HepG2 (cell line): ENCODE measurements around the gene MGAT4D. TPM values are rescaled to one million over a fixed set of nuclear protein-coding genes. Genes with fewer than 3 reads are reported as not detected.

ENCODE experiments used
- ATAC-seq: fragments of 200-7000 bp; cut with Tn5 transposase; 3 replicates; pipeline ENCODE4 v1.9.1; 2020; ENCODE audit warnings: mild to moderate bottlenecking, moderate library complexity
- BruUV-seq: library from RNA; stranded (reverse); fragments of 400-500 nt; replicated peaks from 2 replicates; lab custom pipeline; 2021; lab: Mats Ljungman, UMichigan
- CTCF ChIA-PET: fragments of 300-600 bp; formaldehyde crosslinking; extraction: SDS; loops from one replicate; lab custom pipeline; 2021; ENCODE audit warnings: low total read pairs, inconsistent platforms, low intra/inter-chr PET ratio; lab: Yijun Ruan, JAX
- POLR2A ChIA-PET: fragments of 350-600 bp; sonication (Branson Sonifier 250); formaldehyde crosslinking; loops from one replicate; lab custom pipeline; 2020; ENCODE audit warnings: antibody characterized with exemption, inconsistent platforms; lab: Yijun Ruan, JAX
- DNase-seq: peaks from one replicate; pipeline ENCODE4 v3.0.0-alpha.2; 2015; ENCODE audit warnings: low spot score
- FAIRE-seq: peaks from 3 replicates; lab custom pipeline; 2011; peaks lifted over from hg19 to GRCh38; lab: Jason Lieb, UNC
- H2AFZ ChIP-seq: one replicate; pipeline ENCODE4 v1.6.1; 2011; ENCODE audit warnings: low read length, inconsistent platforms
- H3K27ac ChIP-seq: fragments of 300-600 bp; 3 replicates; pipeline ENCODE4 v1.8.0; 2011; ENCODE audit warnings: mixed run types, mild to moderate bottlenecking, mixed read lengths, low read length, inconsistent platforms; ENCODE audit not compliant: insufficient read depth; ENCODE audit errors: extremely low read length
- H3K27me3 ChIP-seq, 2 experiments: fragments of 200-600 bp in 1 of 2; 2 replicates in 1 of 2; 3 replicates in 1 of 2; pipeline versions ENCODE4 v1.6.0 to v1.8.0; 2011; ENCODE audit warnings: low read length in 2 of 2, mild to moderate bottlenecking in 2 of 2, moderate library complexity in 2 of 2, inconsistent platforms in 1 of 2; ENCODE audit not compliant: insufficient read depth in 2 of 2, control insufficient read depth in 1 of 2
- H3K36me3 ChIP-seq, 2 experiments: fragments of 200-600 bp in 1 of 2; replicated peaks in 1 of 2; 2 replicates in 1 of 2; 3 replicates in 1 of 2; pipeline versions ENCODE4 v1.5.1 to v1.8.0; 2011; ENCODE audit warnings: low read length in 2 of 2, inconsistent platforms in 1 of 2; ENCODE audit not compliant: insufficient read depth in 2 of 2, control insufficient read depth in 1 of 2
- H3K4me1 ChIP-seq: 2 replicates; pipeline ENCODE4 v1.5.1; 2012; ENCODE audit warnings: low read length, inconsistent platforms; ENCODE audit not compliant: insufficient read depth
- H3K4me2 ChIP-seq: 2 replicates; pipeline ENCODE4 v1.6.0; 2011; ENCODE audit warnings: low read depth, low read length, inconsistent platforms
- H3K4me3 ChIP-seq, 3 experiments: fragments of 200-600 bp in 1 of 3; sonication (generic), shearing (Covaris generic) in 1 of 3; replicated peaks in 1 of 3; 2 replicates each; pipeline ENCODE4 v1.5.1; 2011 to 2016; ENCODE audit warnings: low read length in 3 of 3, inconsistent platforms in 2 of 3, low read depth in 2 of 3, mild to moderate bottlenecking in 2 of 3, control low read depth in 1 of 3, mixed read lengths in 1 of 3; ENCODE audit not compliant: insufficient read depth in 1 of 3
- H3K79me2 ChIP-seq: one replicate; pipeline ENCODE4 v1.6.1; 2011; ENCODE audit warnings: low read length, inconsistent platforms; ENCODE audit not compliant: insufficient read depth
- H3K9ac ChIP-seq: 2 replicates; pipeline ENCODE4 v1.6.0; 2011; ENCODE audit warnings: mild to moderate bottlenecking, low read depth, low read length, inconsistent platforms; ENCODE audit not compliant: insufficient read depth
- H3K9me3 ChIP-seq: 2 replicates; pipeline ENCODE4 v1.5.1; 2012; ENCODE audit warnings: mild to moderate bottlenecking, low read length
- H4K20me1 ChIP-seq: 2 replicates; pipeline ENCODE4 v1.6.0; 2011; ENCODE audit warnings: inconsistent platforms, mild to moderate bottlenecking, low read length, moderate library complexity; ENCODE audit not compliant: insufficient read depth
- JUND ChIP-seq: sonication (generic); formaldehyde crosslinking; IDR thresholded peaks from 2 replicates; pipeline ENCODE4 v1.8.0; 2022; ENCODE audit warnings: mild to moderate bottlenecking, missing genetic modification reagents
- KMT2B ChIP-seq: IDR thresholded peaks from 2 replicates; pipeline ENCODE4 v1.6.1; 2016; ENCODE audit warnings: missing genetic modification reagents, missing compliant biosample characterization
- MBD4 ChIP-seq: IDR thresholded peaks from 2 replicates; pipeline ENCODE4 v1.6.1; 2012; ENCODE audit warnings: low read length, inconsistent platforms, borderline replicate concordance
- MBNL3 ChIP-seq: fragments of 250-450 bp; sonication (Bioruptor Pico); conservative IDR thresholded peaks from 2 replicates; pipeline ENCODE4 v1.8.0; 2022; ENCODE audit warnings: mild to moderate bottlenecking, inconsistent platforms
- RBFOX2 ChIP-seq: fragments of 200-400 bp; formaldehyde crosslinking; IDR thresholded peaks from 2 replicates; pipeline ENCODE4 v1.6.1; 2017; ENCODE audit warnings: low read depth, mild to moderate bottlenecking, low read length
- SP2 ChIP-seq: sonication (generic); formaldehyde crosslinking; IDR thresholded peaks from 2 replicates; pipeline ENCODE4 v1.5.1; 2020; ENCODE audit warnings: mild to moderate bottlenecking, missing genetic modification reagents
- SYNCRIP ChIP-seq: fragments of 200-400 bp; formaldehyde crosslinking; IDR thresholded peaks from 2 replicates; pipeline ENCODE4 v1.6.1; 2018; ENCODE audit warnings: mild to moderate bottlenecking, low read depth, low read length; ENCODE audit not compliant: insufficient read depth
- ZBTB49 ChIP-seq: sonication (generic); formaldehyde crosslinking; IDR thresholded peaks from 2 replicates; pipeline ENCODE4 v1.4.0; 2020; ENCODE audit warnings: missing genetic modification reagents, borderline replicate concordance
- ZFP82 ChIP-seq: sonication (generic); formaldehyde crosslinking; IDR thresholded peaks from 2 replicates; pipeline ENCODE4 v1.5.1; 2020; ENCODE audit warnings: mild to moderate bottlenecking, missing genetic modification reagents, borderline replicate concordance
- ZNF615 ChIP-seq: sonication (generic); formaldehyde crosslinking; IDR thresholded peaks from 2 replicates; pipeline ENCODE4 v1.5.0; 2020; ENCODE audit warnings: mild to moderate bottlenecking, missing genetic modification reagents, borderline replicate concordance
- WGBS: methylation state at CpG from one replicate; pipeline ENCODE4 v1.1.6; 2017; ENCODE audit warnings: low lambda C conversion rate; 5-methylcytosine and 5-hydroxymethylcytosine counted together
- in situ Hi-C: cut with HindIII; loops from 2 replicates; pipeline ENCODE4 v1.10.0; 2017; ENCODE audit warnings: low pct_unique_long_range_greater_than_20kb; ENCODE audit not compliant: extremely low pct_ligation_motif_present
- intact Hi-C: fragments of 100-400 bp; cut with micrococcal nuclease; formaldehyde crosslinking; loops from one replicate; pipeline ENCODE4 v1.10.0; 2022; ENCODE audit not compliant: unreplicated experiment
- polyA plus RNA-seq, 8 experiments: library from polyadenylated mRNA; depleted of rRNA in 3 of 8; stranded (reverse) in 7 of 8; unstranded in 1 of 8; fragments of >200 nt; fragmentation: Illumina TruSeq in 4 of 8; extraction: Trizol in 4 of 8; gene quantifications; 2 replicates each; pipeline versions ENCODE4 v1.2.1 to v1.2.3, GENCODE V29; 2011 to 2016; ENCODE audit warnings: low read depth in 4 of 8, missing spikeins in 1 of 8, mixed read lengths in 1 of 8; ENCODE audit not compliant: insufficient read depth in 1 of 8
- total RNA-seq, 5 experiments: library from RNA; depleted of rRNA; stranded (reverse); fragments of >200 nt; fragmentation: Illumina TruSeq; extraction: Trizol; gene quantifications; 2 replicates each; pipeline ENCODE4 v1.2.3, GENCODE V29; 2016; ENCODE audit warnings: low read depth in 1 of 5

Gene MGAT4D
- total and polyA plus RNA-seq, 2 of the 13 experiments (the other 11 are each of a cell fraction or from before 2014, with no cell fraction given), result not detected

GRCh38 chr4:140463182-140463581 lies 34.9 kb downstream of the MGAT4D start:
- FAIRE-seq (no peak), DNase-seq (no peak), ATAC-seq (no peak)
- POLR2A ChIA-PET, result no interaction called here
- H3K27ac ChIP-seq, result no peak overlapping the region
- H3K9me3 ChIP-seq, result no peaks in the 10 kb centered on the region
- no peak overlapping the region for H2AFZ ChIP-seq
- TF ChIP-seq ZFP82 (CRISPR knock-in tag), result no peak
- intact Hi-C loops, result no loop called here
- H3K79me2 ChIP-seq, result no peaks in the 10 kb centered on the region
- in situ Hi-C loops, result no loop called here
- no peaks in the 10 kb centered on the region for H4K20me1 ChIP-seq
- BruUV-seq, result no TSS peak
- H3K27me3 ChIP-seq, result peaks cover 0 to 4% of the 10 kb centered on the region in 2 experiments; a peak in 1 of 5 replicates
- no peaks in the 10 kb centered on the region for H3K4me1 ChIP-seq
- H3K9ac ChIP-seq, result no peak overlapping the region
- no peak overlapping the region for H3K4me3 ChIP-seq
- 19% methylated on average over 3 of the region's 3 CpGs for WGBS
- H3K4me2 ChIP-seq, result no peak overlapping the region
- no peaks in the 10 kb centered on the region for H3K36me3 ChIP-seq
- CTCF ChIA-PET, result no interaction called here

- Histone ChIP-seq H3K9ac (no peak overlapping the region), H2AFZ (no peak overlapping the region), H3K4me1 (no peaks in the 10 kb centered on the region), H3K9me3 (no peaks in the 10 kb centered on the region), H3K79me2 (no peaks in the 10 kb centered on the region), H3K36me3 (no peaks in the 10 kb centered on the region), H3K27ac (no peak overlapping the region), H3K4me2 (no peak overlapping the region), H4K20me1 (no peaks in the 10 kb centered on the region), H3K4me3 (no peak overlapping the region), H3K27me3 (no peaks in the 10 kb centered on the region)
- DNase-seq (no peak), FAIRE-seq (no peak), ATAC-seq (no peak)
- intact Hi-C loops (no loop called here), in situ Hi-C loops (no loop called here)
- TF ChIP-seq SP2 (CRISPR knock-in tag), result no peak
- no peak for TF ChIP-seq RBFOX2
- no peak for TF ChIP-seq MBNL3
- no peak for TF ChIP-seq ZBTB49 (CRISPR knock-in tag)
- TF ChIP-seq SYNCRIP, result no peak
- no peak for TF ChIP-seq ZNF615
- TF ChIP-seq JUND (CRISPR knock-in tag), result no peak
- no peak for TF ChIP-seq KMT2B (CRISPR knock-in tag)
- no peak for TF ChIP-seq MBD4
- no TSS peak for BruUV-seq
- WGBS, result 2% methylated on average over 3 of the region's 3 CpGs
- ChIA-PET POLR2A (no interaction called here), CTCF (no interaction called here)
These were observed 47.7 kb downstream of the MGAT4D start for GRCh38 chr4:140450352-140450751.
